Activated CD4-positive, CD25-positive, alpha-beta regulatory T cell treated with anti-CD3 and anti-CD28 coated beads, Interleukin-2, amount 50 U/mL, for 24 hours (primary cell): ENCODE data around the gene FASN.

ENCODE experiments used
- ATAC-seq, 2 donors: fragments of 150-1000 bp; cut with Tn5 transposase; one replicate each; pipeline ENCODE4 v1.10.0; 2021; ENCODE audit warnings: mild to moderate bottlenecking in 1 of 2, moderate library complexity in 1 of 2

The FASN gene

GRCh38 chr17:82101301-82101715 is 3.3 kb upstream of the FASN start:
- no peak for ATAC-seq

DNA sequence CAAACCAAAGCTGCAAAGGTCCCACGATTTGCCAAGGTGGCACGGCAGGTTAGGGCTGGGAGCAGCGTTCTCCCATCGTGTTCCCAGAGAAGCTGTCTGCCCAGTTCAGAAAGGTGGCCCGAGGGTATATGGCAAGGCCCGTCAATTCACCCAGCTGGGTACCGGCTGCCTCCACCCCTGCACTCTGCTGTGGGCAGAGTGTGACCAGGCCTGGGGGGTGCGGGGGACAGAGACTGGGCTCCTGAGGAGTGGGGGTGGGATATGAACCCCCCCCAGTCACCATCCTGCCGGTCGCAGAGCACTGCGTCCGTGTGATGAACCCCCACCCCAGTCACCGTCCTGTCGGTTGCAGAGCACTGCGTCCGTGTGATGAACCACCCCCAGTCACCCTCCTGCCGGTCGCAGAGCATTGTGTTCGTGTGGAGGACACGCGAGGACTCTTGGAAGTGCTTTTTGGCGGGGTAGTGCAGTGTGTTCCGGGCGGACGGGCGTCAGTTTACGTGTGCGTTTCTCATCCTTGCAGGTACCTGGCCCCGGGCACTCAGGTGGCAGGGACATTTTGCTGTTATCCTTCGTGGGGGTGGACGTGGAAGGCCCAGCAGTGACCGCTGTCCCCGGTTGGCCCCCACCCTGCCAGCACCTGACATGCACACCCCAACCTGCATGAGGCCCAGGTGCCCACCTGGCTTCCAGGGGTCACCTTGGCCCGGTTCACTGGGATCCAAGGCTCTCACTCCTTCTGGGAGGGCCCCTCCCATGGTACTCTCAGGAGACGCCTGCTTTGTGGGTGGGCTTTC is 2.7 kb upstream of the FASN start:
- ATAC-seq, result no peak

DNA sequence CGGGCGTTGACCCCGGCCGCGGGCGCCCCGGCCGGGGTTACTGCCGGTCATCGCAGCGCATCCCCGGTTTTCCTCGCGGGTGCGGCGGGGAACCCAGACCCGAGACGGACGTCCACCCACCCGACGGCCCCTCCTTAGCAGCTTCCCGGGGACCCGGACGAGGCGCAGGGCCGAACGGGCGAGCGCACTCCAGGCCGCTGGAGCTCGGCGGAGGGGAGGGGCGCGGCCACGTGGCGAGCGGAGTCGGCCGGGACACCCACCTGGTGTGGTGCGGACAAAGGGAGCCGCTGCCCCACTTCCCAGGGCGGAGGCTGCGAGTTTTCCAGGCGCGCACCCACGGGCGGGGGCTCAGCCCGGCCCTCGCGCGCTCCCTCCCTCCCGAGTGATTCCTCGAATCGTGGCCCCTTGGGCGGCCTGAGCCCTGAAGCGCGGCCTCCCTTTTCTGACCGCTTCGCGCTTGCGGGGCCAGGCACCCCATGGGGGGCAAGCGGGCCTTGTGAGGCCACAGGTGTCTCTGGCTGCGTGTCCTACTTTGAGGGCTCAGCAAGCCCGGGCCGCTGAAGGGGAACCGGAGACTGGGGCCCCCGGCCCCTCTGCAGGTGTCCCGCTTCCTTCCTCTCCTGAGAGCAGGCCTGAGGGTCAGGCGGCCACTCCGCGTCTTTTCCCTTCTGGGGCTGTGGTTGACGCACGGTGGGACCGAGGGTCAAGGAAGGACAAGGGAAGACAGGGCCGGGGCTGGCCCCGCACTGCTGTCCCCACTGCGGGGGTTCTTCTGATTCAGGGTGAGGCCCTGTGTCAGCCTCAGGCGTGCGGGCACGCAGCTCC is 1.1 kb upstream of the FASN start:
- peak in 1 of 2 donors; percentile 2 for ATAC-seq

- no peak for ATAC-seq
These were observed 192 bp downstream of the FASN start for GRCh38 chr17:82097919-82098168.

- no peak for ATAC-seq
These were observed 685 bp downstream of the FASN start for GRCh38 chr17:82097184-82097918.

DNA sequence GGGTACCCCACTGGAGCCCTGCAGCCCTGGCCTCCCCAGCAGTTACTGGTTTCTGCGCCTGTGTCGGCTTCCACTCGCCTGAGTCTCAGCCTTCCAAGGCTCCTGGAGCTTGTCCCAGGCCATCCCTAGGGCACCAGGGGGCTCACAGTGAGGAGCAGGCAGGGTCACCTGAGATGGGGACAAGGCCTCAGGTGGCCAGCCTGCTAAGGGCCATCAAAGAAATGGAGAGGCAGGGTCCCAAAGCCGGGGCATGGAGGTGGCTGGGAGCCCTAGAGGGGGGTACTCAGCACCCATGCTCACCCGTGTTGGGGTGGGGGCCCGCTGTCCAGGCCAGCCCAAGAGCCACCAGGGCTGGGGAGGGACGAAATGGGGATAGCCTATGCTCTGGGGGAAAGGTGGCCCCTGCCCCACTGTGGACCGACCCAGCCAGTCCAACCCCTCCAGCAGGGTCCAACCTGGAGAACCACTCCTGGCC is 1.3 kb downstream of the FASN start:
- no peak for ATAC-seq

DNA sequence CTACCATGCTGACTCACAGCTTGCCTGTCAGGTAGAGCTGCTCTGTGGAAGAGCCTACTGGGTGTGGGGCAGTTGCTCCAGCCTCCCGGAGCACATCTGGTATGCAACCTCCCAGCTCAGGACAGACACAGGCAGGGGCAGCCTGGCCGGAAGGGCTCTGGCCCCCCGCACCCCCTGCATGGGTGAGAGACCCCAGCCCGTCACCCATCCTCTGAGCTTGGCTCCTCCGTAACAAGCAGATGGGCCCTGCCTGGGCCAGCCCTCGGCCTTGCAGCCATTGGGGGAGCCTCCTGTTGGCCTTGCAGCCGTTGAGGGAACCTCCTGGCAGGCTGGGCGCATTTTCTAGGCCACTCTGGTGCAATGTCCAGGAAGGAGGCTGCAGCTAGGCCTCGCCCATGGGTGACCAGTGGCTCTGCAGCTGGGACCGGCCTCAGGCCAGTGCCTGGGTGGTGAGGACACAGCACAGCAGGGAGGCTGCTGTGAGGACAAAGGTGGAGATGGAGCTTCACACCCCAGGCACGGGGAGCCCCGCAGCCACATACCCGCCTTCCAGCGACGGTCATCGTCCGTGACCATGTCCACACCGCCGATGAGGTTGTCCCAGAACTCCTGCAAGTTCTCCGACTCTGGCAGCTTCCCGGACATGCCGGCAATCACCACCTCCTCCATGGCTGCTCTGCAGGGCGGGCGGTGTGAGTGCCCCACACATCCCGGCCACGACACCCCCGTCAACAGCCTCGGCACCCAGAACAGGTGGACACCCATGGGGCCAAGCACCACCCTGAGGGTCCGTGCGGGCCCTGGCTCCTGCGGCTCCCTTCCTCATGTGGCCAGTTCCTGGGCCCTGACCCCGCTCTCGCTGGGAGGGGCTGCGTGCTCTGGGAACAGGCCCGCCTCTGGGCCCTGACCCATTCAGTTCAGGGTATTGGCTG is 2.0 kb downstream of the FASN start:
- no peak for ATAC-seq

- ATAC-seq, result no peak
These were observed 2.9 kb downstream of the FASN start for GRCh38 chr17:82094931-82095776.

GRCh38 chr17:82092995-82093751 is 4.9 kb downstream of the FASN start:
- ATAC-seq, result no peak

- no peak for ATAC-seq
These were observed 5.4 kb downstream of the FASN start for GRCh38 chr17:82092628-82092994.

- ATAC-seq, result no peak
These were observed 5.9 kb downstream of the FASN start for GRCh38 chr17:82092094-82092586.

GRCh38 chr17:82091264-82092066 is 6.6 kb downstream of the FASN start:
- ATAC-seq, result no peak

GRCh38 chr17:82090549-82091263 is 7.3 kb downstream of the FASN start:
- no peak for ATAC-seq

- no peak for ATAC-seq
These were observed 8.1 kb downstream of the FASN start for GRCh38 chr17:82089723-82090548.

GRCh38 chr17:82088838-82089722 is 9.0 kb downstream of the FASN start:
- no peak for ATAC-seq

GRCh38 chr17:82087961-82088837 is 9.8 kb downstream of the FASN start:
- ATAC-seq, result no peak
